ENCODE results near the gene MEF2B.

MEF2B gene

GRCh38 chr19:19101540-19101939 is 68.5 kb downstream of the MEF2B start:
- Histone ChIP-seq H3K9me3 (ENCODE audit: control insufficient read depth, insufficient read depth, low read depth, low read length) (no peaks in the 10 kb centered on the region), H3K4me1 (ENCODE audit: control insufficient read depth, insufficient read depth, low read length) (no peaks in the 10 kb centered on the region), H3K4me3 (ENCODE audit: low read depth, low read length) (no peak overlapping the region), H3K27ac (ENCODE audit: extremely low read depth, low read depth, low read length) (no peak overlapping the region), H3K36me3 (ENCODE audit: control insufficient read depth in 2 of 2, insufficient read depth in 1 of 2, low read length in 2 of 2) (peaks cover 0 to 4% of the 10 kb centered on the region in 2 experiments; a peak in 1 of 3 replicates)
- POLR2A ChIA-PET, result no interaction called here
- CTCF ChIA-PET, result interaction anchor here (0.5 to 0.6 kb wide), 2 partner anchors 110 to 382 kb away, joined by 3 read pairs; no protein-coding TSS in a partner anchor
- TF ChIP-seq PRDM6 (tag by site-specific recombination; IDR thresholded peaks at IDR 0.05), result no peak

GRCh38 chr19:19098703-19099632 is 71.1 kb downstream of the MEF2B start:
- ChIA-PET POLR2A (interaction anchor here (0.6 kb wide), 1 partner anchor 85 kb away, joined by 3 read pairs; no protein-coding TSS in a partner anchor), CTCF (no interaction called here)
- TF ChIP-seq PRDM1 (tag by site-specific recombination; IDR thresholded peaks at IDR 0.05), result no peak
- peak; percentile 34; the same call in 1 of the 2 replicates for TF ChIP-seq PRDM10 (tag by site-specific recombination; IDR thresholded peaks at IDR 0.05)
- no peak overlapping the region for H3K4me3 ChIP-seq (ENCODE audit: low read depth, low read length)
- no peaks in the 10 kb centered on the region for H3K9me3 ChIP-seq (ENCODE audit: control insufficient read depth, insufficient read depth, low read depth, low read length)
- peaks cover 0 to 4% of the 10 kb centered on the region in 2 experiments; a peak in 1 of 3 replicates for H3K36me3 ChIP-seq (ENCODE audit: control insufficient read depth in 2 of 2, insufficient read depth in 1 of 2, low read length in 2 of 2)
- no peaks in the 10 kb centered on the region for H3K4me1 ChIP-seq (ENCODE audit: control insufficient read depth, insufficient read depth, low read length)
- H3K27ac ChIP-seq (ENCODE audit: extremely low read depth, low read depth, low read length), result no peak overlapping the region

- ChIA-PET POLR2A (no interaction called here), CTCF (interaction anchor here (1.0 to 1.2 kb wide), 2 partner anchors 10 to 42 kb away, joined by 3 to 4 read pairs; no protein-coding TSS in a partner anchor)
- Histone ChIP-seq H3K9me3 (ENCODE audit: control insufficient read depth, insufficient read depth, low read depth, low read length) (no peaks in the 10 kb centered on the region), H3K36me3 (ENCODE audit: control insufficient read depth in 2 of 2, insufficient read depth in 1 of 2, low read length in 2 of 2) (peaks cover 0 to 4% of the 10 kb centered on the region in 2 experiments; a peak in 1 of 3 replicates), H3K27ac (ENCODE audit: extremely low read depth, low read depth, low read length) (no peak overlapping the region), H3K4me1 (ENCODE audit: control insufficient read depth, insufficient read depth, low read length) (no peaks in the 10 kb centered on the region), H3K4me3 (ENCODE audit: low read depth, low read length) (no peak overlapping the region)
- no peak for TF ChIP-seq SCRT2 (tag by site-specific recombination; IDR thresholded peaks at IDR 0.05)
- TF ChIP-seq OSR2 (tag by site-specific recombination; IDR thresholded peaks at IDR 0.05), result no peak
- no peak for TF ChIP-seq KLF1 (tag by site-specific recombination; IDR thresholded peaks at IDR 0.05)
- no peak for TF ChIP-seq ZNF394 (tag by site-specific recombination; IDR thresholded peaks at IDR 0.05; ENCODE audit: borderline replicate concordance)
- TF ChIP-seq ZNF292 (tag by site-specific recombination; IDR thresholded peaks at IDR 0.05; ENCODE audit: borderline replicate concordance, low read depth), result no peak
- no peak for TF ChIP-seq ZNF660 (tag by site-specific recombination; IDR thresholded peaks at IDR 0.05)
- TF ChIP-seq YY1 (tag by site-specific recombination; IDR thresholded peaks at IDR 0.05), result no peak
- no peak for TF ChIP-seq ZNF211 (tag by site-specific recombination; IDR thresholded peaks at IDR 0.05; ENCODE audit: low read depth)
- no peak for TF ChIP-seq KLF7 (tag by site-specific recombination; IDR thresholded peaks at IDR 0.05; ENCODE audit: borderline replicate concordance)
Observed at GRCh38 chr19:19098084-19098702, 71.9 kb downstream of the MEF2B start.

Measured in HEK293 (cell line).